HG03575 (cell line): ENCODE measurements around the gene BICC1.

Experiments used
- ATAC-seq: cut with Tn5 transposase; IDR thresholded peaks from one replicate; pipeline ENCODE4 v1.9.1; 2021; ENCODE audit not compliant: unreplicated experiment, insufficient number of reproducible peaks, low FRiP score; ENCODE audit errors: extremely low read depth

The BICC1 gene

GRCh38 chr10:58781873-58782488 is 269.3 kb downstream of the BICC1 start:
- no peak for ATAC-seq

- ATAC-seq, result no peak
These were observed 270.5 kb downstream of the BICC1 start for GRCh38 chr10:58782876-58783851.

DNA sequence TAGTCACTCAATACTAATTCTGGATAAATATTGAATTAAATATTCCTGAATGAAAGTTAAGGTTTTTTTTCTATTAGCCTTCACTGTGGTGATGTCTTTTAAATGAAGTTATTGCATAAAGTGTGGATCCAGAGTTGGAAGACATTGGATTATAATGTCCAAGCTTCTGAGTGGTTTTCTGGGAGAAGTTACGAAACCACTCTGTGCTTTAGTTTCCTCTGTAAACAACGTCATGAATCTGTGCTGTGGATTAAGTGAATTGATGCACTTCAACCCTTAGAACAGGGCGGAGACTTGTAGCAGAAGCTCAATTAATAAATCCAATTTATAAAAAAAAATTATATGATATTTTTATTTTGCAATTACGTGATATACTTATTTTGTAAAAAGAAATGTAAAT is 271.7 kb downstream of the BICC1 start:
- ATAC-seq, result no peak

- ATAC-seq, result no peak
These were observed 272.7 kb downstream of the BICC1 start for GRCh38 chr10:58785354-58785753.

DNA sequence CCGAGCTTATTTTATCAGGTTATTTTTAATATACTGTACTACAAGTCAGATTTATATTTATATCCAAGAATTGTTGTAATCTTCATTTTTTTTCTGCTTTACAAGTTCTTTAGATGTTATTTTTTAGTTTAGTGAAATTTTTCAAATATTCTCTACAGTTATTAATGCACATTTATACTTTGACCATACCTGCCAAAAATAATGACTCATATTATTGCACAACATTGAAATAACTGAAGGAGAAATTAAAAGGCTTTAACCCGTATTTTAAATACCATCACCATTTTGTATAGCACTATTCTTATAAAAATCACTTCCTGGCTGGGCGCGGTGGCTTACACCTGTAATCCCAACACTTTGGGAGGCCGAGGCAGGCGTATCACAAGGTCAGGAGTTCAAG is 278.5 kb downstream of the BICC1 start:
- ATAC-seq, result no peak

- ATAC-seq, result no peak
These were observed 282.9 kb downstream of the BICC1 start for GRCh38 chr10:58795560-58795959.

- no peak for ATAC-seq
These were observed 283.6 kb downstream of the BICC1 start for GRCh38 chr10:58796242-58796641.

DNA sequence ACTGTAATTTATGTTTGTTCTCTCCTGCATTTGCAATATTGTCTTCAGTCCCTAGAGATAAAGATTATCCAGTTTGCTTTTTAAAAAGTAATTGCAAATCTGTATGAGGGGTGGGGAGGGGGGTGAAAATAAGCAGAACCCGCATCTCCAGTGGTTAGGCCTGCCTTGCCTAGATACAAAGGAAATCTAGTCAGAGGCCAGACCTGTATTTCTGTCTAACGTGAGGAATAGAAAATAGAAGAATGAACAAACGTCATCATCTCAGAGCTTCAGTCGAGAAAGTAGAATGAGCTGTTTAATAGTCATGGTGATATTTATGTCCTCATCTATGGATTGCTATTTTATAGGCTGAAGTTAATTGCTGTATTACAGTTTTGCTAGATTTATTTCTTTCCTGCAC is 284.2 kb downstream of the BICC1 start:
- ATAC-seq, result no peak

GRCh38 chr10:58797356-58797755 is 284.7 kb downstream of the BICC1 start:
- ATAC-seq, result no peak

GRCh38 chr10:58802047-58802446 is 289.4 kb downstream of the BICC1 start:
- no peak for ATAC-seq

- ATAC-seq, result no peak
These were observed 293.7 kb downstream of the BICC1 start for GRCh38 chr10:58806323-58806722.

DNA sequence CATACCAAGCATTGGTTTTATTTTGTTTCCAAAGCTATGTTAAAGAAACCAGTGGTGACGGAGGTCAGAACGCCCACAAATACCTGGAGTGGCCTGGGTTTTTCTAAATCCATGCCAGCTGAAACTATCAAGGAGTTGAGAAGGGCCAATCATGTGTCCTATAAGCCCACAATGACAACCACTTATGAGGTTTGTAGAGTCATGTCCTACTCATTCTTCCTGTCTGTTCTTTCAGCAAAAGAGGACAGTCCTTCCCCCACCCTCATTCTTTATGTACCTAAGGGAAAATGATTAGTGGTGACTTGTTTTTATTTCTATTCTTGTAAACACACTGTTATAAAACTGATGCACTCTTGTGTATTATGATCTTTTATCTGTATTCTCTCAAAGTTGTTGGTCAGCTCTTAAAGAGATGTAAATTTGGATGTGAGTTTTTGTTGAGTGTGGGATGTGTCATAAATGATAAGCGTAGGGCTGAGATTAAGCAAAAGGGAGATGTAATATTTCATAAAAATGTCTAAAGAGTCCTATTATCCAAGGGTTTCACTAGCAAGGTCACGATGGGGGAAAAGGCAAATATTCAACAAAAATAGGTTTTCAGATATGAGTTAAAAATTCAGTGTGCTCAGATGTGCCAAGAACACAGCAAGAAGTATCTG is 294.4 kb downstream of the BICC1 start:
- no peak for ATAC-seq

DNA sequence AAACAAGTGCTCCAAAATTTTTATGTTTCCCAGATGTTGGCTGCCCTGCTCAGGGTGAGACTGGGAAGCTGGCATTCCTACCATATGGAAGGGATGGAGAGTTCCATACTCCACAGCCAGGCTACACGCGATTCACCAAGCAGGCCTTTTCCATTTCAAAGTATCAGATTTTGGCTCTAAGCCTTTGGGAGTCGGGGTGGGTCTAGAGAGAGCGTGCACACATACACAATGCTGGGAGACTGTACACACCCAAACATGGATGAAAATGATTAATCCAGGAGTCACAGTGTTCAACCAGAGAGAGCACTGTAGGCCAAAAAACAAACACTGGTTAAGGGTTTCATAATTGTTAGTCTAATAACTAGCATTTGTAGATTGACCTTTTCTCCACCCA is 295.0 kb downstream of the BICC1 start:
- ATAC-seq, result no peak

GRCh38 chr10:58810751-58811150 is 298.1 kb downstream of the BICC1 start:
- no peak for ATAC-seq

GRCh38 chr10:58813573-58813972 is 300.9 kb downstream of the BICC1 start:
- no peak for ATAC-seq

DNA sequence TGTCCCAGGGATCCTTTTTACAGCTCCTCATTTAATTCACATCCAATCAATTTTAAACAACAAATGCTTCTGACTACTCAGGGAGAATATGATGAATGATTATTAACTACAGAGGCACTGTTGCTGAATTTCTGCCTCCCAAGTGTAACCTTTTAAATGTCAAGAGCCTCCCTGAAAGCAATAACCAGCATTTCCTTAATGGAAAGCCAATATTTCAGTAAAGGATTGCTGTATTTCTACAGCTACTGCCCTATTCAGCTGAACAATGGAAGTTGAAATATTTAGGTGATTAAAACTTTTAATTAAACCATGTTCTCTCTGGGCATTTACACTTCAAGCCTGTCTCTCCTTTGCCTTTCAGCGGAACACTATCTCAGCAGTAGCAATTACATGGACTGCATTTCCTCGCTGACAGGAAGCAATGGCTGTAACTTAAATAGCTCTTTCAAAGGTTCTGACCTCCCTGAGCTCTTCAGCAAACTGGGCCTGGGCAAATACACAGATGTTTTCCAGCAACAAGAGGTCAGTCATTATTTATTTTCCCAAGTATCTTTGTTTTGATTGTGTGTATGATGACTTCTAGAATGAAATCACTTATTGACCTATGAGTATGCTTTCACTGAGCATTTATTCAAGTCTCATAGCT is 304.7 kb downstream of the BICC1 start:
- no peak for ATAC-seq

- ATAC-seq, result no peak
These were observed 306.2 kb downstream of the BICC1 start for GRCh38 chr10:58818900-58819299.

DNA sequence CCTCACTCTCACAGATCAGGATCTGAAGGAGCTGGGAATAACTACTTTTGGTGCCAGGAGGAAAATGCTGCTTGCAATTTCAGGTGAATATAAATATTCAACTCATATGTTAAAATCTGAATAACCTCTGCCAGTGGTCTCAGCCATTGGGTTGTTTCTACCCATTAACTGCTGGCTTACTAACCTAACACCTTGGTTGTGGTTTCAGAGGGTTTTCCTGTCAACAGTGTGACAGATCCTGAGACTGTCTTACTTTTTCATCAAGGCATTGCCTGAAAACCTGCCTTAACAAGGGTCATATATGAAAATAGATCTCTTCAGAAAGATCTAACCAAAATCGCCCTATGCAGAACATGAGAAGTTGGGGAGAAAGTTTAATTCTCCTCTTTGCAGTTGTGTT is 307.7 kb downstream of the BICC1 start:
- ATAC-seq, result no peak
